Measurements from ENCODE around the gene LHX4.

The LHX4 gene

DNA sequence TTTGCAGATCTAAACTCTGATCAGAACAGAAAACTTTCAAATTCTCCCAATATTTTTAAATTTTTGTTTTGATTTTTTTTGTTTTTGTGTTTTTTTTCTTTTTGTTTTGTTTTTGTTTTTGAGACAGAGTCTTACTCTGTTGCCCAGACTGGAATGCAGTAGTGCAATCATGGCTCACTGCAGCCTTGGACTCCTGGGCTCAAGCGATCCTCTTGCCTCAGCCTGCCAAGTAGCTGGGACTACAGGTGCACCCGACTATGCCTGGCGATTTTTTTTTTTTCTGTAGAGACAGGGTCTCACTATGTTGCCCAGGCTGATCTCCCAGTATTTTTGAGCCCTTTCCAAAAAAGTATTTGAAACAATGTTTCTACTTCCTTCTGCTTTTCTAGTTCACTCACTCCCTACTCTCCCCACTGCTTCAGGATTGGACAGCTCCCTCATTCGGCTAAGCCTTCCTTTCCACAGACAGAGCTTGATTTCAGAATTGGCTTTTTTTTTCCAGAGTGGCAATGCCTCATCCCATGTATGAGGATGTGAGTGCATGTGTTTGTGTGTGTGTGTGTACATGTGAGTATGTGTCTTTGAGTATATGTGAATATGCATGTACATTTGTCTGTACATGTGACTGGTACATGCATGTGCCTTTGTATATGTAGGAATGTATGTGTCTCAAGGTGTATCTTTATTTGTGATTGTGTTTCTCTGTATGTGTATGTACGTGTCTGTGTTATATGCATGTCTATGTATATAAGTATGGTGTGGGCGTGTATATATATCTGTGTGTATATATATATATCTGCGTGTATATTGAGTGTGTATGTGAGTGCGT, 11.9 kb downstream of the LHX4 start:
- no peak for DNase-seq (ENCODE audit: low read depth in 1 of 2, low spot score in 1 of 2)

- DNase-seq (ENCODE audit: low read depth in 1 of 2, low spot score in 1 of 2), result no peak
These were observed 13.6 kb downstream of the LHX4 start for GRCh38 chr1:180243517-180244221.

- DNase-seq (ENCODE audit: low read depth in 1 of 2, low spot score in 1 of 2), result no peak
These were observed 14.8 kb downstream of the LHX4 start for GRCh38 chr1:180244840-180245239.

- DNase-seq (ENCODE audit: low read depth in 1 of 2, low spot score in 1 of 2), result no peak
These were observed 16.5 kb downstream of the LHX4 start for GRCh38 chr1:180246579-180246978.

DNA sequence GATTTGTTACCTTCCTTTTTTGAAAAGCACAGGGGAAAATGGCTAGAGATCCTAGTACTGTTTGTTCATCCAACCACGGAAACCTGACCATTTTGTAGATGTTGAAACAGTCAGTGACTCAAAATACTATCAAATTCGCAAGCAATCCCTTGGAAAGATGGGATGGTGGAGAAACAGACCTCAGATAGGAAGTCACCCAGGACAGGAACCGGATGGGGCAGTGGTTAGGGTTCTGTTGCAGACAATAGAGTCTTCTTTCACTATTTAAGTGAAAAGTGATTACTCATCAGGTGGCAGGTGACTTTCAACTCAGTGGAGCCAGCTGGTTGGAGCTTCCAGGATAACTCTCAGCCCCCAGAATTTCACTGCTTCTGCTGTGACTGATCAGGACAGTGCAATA, 17.0 kb downstream of the LHX4 start:
- DNase-seq (ENCODE audit: low read depth in 1 of 2, low spot score in 1 of 2), result no peak

- no peak for DNase-seq (ENCODE audit: low read depth in 1 of 2, low spot score in 1 of 2)
These were observed 17.5 kb downstream of the LHX4 start for GRCh38 chr1:180247580-180247979.

GRCh38 chr1:180248176-180248575, 18.1 kb downstream of the LHX4 start:
- DNase-seq (ENCODE audit: low read depth in 1 of 2, low spot score in 1 of 2), result no peak

- no peak for DNase-seq (ENCODE audit: low read depth in 1 of 2, low spot score in 1 of 2)
These were observed 18.9 kb downstream of the LHX4 start for GRCh38 chr1:180248731-180249681.

DNA sequence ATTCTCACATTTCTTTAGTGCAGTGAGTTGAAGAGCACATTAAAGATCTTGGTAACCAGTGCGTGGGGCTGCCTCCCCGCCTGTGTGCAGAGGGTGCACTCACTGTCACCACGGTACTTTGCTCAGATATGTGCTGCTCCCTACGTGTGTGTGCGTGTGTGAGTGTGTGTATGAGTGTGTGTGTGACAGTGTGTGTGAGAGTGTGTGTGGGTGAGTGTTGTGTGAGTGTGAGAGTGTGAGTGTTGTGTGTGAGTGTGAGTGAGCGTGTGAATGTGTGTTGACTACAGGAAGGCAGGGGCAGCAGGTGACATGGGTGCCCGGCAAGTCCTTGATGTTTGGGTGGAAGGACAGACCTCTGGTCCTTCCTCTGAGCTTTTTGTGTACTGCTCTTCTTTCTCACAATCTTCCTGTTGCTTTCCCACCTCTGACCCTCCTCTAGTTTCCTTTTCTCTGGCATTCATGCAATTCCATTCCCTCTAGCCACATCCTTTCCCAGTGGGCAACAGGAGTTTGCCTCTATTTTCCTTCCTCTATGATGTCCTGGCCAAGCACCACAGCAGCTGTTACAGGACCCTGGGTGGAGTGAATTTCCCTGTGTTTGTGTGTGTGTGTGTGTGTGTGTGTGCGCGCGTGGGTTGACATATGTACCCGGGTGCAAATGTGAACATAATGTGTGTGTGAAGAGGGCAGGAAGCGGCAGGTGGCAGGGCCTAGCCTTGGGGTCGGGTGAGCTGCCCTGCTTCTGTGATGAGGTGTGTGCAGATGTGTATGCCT, 19.8 kb downstream of the LHX4 start:
- DNase-seq (ENCODE audit: low read depth in 1 of 2, low spot score in 1 of 2), result no peak

DNA sequence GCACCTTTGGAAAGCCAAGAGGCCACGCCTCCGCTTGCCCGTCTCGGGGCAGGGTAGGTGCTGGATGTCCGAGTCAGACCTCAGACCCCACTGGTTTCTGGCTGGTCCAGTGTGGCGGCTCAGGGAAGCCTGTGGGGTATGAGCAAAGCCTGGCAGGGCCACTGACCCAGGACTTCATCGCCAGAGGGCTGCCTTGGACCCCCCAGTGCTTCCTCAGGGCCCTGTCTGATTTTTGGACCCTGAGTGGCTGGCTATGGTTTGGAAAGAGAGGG, 20.4 kb downstream of the LHX4 start:
- no peak for DNase-seq (ENCODE audit: low read depth in 1 of 2, low spot score in 1 of 2)

DNA sequence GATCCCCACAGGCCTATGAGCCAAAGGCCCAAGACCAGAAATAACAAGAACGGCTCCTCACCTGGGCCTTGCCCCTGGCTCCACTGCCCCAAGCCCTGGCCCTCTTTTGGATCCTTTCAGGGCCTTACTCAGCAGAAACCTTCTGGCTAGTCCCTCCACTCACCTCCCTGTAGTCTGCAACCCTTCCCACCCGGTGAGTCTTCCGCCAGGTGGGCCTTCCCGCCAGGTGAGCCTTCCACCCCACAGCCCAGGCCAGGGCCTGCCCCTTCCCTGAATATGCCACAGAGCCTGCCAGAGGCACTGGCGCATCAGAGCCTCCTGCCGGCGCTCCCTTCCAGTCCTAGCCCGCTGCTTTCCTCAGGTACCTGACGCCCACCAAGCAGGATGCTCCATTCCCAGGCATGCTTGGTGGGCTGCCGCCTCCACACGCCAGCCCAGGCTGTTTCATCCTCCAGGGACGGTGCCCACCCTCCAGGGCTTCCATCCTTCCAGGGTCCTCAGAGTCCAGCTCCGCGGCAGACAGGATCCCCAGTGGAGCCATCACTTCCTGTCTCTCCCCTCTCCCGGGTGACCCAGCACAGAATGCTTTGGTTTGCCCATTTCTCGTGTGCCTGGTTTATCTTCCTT, 20.9 kb downstream of the LHX4 start:
- no peak for DNase-seq (ENCODE audit: low read depth in 1 of 2, low spot score in 1 of 2)

DNA sequence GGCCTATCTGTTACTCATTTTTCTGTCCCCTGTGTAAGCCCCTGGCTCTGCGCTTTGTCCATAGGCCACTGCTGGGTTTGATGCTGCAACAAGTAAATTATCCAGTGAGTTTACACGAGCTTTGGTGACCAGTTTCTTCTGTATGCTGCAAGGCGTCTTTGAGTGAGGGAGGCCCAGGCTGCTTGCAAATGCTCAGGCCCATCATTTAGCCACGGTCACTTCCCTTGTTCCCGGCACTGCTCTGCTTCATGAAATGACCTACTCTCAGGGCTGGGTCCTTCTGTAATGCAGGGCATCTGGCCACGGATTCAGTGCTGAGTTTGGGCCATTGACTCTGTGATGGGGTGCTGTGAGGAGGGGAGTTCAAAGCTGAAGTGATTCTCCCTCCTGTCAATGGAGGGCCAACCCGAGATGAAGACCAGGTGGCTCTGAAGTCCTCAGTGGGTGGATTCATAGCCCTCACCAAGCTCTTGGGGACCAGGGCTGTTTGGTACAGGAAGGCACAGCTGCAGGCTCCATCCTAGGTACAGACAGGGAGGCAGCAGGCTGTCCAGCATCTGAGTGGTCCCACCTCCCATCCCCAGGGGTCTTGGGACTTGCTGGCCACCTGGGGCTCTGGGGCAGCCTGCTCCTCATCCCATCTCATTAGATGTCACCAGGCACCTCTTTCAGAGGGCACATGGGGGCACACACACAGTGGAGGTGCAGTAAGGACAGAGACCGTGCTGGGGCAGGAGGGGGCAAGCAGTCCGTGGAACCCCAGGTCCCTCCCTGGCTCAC, 21.7 kb downstream of the LHX4 start:
- no peak for DNase-seq (ENCODE audit: low read depth in 1 of 2, low spot score in 1 of 2)

GRCh38 chr1:180252638-180253536, 22.8 kb downstream of the LHX4 start:
- DNase-seq (ENCODE audit: low read depth in 1 of 2, low spot score in 1 of 2), result peak in 1 of 2 donors; percentile 60

GRCh38 chr1:180253585-180254495, 23.8 kb downstream of the LHX4 start:
- DNase-seq (ENCODE audit: low read depth in 1 of 2, low spot score in 1 of 2), result no peak

DNA sequence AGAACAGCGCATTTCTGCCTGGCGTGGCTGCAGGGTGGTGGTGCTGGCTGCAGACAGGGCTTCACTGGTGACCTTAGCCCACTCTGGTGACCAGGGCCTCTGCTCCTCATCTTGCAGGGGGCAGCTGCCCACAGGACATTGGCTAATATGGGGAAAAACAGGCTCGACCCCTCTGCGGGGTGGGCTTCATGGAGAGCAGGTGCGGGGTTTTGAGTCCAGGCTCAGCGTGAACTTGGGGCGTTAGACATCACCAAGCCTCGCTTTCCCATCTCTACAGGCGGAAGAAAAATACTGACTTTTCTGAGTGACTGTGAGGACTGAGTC, 24.4 kb downstream of the LHX4 start:
- no peak for DNase-seq (ENCODE audit: low read depth in 1 of 2, low spot score in 1 of 2)

DNA sequence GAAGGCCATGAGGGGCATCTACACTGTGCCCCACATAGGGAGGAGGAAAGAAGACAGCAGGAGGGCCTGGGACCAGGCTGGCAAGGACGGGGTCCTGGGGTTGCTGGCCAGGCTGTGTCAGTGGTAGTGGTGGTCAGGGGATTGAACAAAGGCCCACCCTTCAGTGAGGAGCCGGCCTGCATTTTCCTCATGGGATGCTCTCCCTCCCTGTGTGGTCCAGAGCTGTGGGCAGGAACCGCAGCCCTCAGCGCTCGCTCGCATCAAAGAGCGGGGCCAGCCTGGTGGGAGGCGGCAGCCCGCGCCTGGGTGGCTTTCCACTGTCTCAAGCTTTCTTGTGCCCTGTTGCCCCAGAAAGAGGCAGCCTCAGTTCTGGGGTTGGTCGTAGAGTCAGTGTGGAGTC, 24.8 kb downstream of the LHX4 start:
- no peak for DNase-seq (ENCODE audit: low read depth in 1 of 2, low spot score in 1 of 2)

- DNase-seq (ENCODE audit: low read depth in 1 of 2, low spot score in 1 of 2), result no peak
These were observed 25.7 kb downstream of the LHX4 start for GRCh38 chr1:180255536-180256340.

Measured in activated CD4-positive, alpha-beta T cell treated with anti-CD3 and anti-CD28 coated beads, Interleukin-2, amount 50 U/mL, for 24 hours (primary cell).